ENCODE results near the gene GNAT2.

Gene GNAT2

DNA sequence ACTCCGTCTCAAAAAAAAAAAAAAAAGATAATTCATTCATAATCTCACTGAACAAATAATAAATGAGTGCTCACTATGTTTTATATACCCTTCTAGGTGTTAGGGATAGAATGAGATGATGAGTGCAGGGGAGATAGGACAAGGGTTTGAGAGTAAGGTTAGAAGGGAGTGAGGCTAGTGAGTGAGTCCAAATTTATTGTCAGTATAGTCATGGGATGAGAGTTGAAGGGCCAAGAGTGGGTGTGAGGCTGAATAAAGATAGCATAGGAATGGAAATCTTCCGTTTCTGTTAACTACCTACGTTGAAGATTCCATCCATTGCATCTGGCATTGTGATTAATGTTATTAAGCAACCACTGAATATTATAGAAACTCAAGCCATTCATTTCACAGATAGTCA is 54.2 kb downstream of the GNAT2 start:
- TF ChIP-seq, protein P1, sequence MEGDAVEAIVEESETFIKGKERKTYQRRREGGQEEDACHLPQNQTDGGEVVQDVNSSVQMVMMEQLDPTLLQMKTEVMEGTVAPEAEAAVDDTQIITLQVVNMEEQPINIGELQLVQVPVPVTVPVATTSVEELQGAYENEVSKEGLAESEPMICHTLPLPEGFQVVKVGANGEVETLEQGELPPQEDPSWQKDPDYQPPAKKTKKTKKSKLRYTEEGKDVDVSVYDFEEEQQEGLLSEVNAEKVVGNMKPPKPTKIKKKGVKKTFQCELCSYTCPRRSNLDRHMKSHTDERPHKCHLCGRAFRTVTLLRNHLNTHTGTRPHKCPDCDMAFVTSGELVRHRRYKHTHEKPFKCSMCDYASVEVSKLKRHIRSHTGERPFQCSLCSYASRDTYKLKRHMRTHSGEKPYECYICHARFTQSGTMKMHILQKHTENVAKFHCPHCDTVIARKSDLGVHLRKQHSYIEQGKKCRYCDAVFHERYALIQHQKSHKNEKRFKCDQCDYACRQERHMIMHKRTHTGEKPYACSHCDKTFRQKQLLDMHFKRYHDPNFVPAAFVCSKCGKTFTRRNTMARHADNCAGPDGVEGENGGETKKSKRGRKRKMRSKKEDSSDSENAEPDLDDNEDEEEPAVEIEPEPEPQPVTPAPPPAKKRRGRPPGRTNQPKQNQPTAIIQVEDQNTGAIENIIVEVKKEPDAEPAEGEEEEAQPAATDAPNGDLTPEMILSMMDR (IDR thresholded peaks at IDR 0.05; ENCODE audit: low read depth, low read length): no peak
- Histone ChIP-seq H3K27me3 (ENCODE audit: insufficient read depth, low read depth, severe bottlenecking) (no peaks in the 10 kb centered on the region), H3K36me3 (no peaks in the 10 kb centered on the region; the same call in 1 of the 2 replicates), H3K4me3 (ENCODE audit: low read depth, low read length) (no peak overlapping the region), H3K27ac (no peak overlapping the region), H3K9me3 (ENCODE audit: severe bottlenecking) (no peaks in the 10 kb centered on the region)
- no peak for DNase-seq

DNA sequence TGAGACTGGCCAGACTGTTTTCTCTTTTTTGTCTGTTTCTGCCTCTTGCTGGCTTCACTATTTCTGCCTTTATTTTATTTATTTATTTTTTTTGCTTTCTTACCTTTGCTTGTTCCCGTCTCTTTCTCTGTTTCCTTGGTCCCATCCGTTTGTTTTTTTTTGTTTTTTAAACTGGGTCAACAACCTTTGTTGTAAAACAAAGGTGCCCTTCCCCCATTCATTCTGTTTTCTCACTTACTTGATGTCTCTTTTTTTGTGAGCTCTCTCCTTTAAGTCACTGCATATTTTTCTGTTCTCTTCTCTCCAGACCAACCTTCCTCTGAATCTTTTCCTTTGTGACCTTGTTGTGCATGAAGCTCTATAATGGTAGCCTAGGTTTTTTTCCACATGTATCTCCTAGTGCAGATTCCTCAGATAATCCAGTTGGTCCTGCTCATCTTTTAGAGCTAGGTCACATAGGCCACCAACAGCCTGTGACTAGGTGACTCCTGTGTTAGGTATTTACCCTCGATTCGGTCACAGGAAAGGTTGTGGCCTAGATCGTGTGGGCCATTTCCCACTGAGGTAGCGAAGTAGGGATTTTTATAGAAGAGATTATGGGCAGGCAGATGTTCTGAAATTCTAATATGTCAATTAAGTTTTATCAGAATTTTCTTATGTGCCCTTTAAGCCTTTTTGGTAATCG is 55.1 kb downstream of the GNAT2 start:
- no peak for DNase-seq
- TF ChIP-seq, protein P1 (IDR thresholded peaks at IDR 0.05; ENCODE audit: low read depth, low read length): no peak
- Histone ChIP-seq H3K27me3 (ENCODE audit: insufficient read depth, low read depth, severe bottlenecking) (no peaks in the 10 kb centered on the region), H3K9me3 (ENCODE audit: severe bottlenecking) (no peaks in the 10 kb centered on the region), H3K27ac (no peak overlapping the region), H3K4me3 (ENCODE audit: low read depth, low read length) (no peak overlapping the region), H3K36me3 (no peaks in the 10 kb centered on the region; the same call in 1 of the 2 replicates)

DNA sequence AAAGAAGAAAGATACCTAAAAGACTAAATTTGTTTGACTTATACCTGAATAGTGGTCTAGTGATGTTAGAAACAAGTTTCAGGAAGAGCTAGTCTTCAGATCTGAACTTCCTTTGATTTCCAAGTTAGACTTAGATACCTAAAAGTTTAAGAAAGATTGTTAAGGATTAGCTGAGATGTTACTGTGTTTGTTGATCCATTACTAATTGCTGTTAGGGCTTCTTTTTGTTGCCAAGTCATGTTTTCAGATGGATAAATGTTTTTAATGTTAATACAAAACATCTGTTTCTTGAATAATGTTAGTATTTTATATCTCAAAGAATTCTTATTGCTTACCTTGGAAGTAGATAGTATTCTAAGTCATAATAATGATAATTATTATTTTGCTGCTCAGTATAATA is 59.4 kb downstream of the GNAT2 start:
- peaks cover 6% of the 10 kb centered on the region for H3K36me3 ChIP-seq
- H3K27ac ChIP-seq: no peak overlapping the region
- TF ChIP-seq, protein P1 (IDR thresholded peaks at IDR 0.05; ENCODE audit: low read depth, low read length): no peak
- DNase-seq: no peak
- H3K27me3 ChIP-seq (ENCODE audit: insufficient read depth, low read depth, severe bottlenecking): no peaks in the 10 kb centered on the region
- no peaks in the 10 kb centered on the region for H3K9me3 ChIP-seq (ENCODE audit: severe bottlenecking)
- no peak overlapping the region for H3K4me3 ChIP-seq (ENCODE audit: low read depth, low read length)

DNA sequence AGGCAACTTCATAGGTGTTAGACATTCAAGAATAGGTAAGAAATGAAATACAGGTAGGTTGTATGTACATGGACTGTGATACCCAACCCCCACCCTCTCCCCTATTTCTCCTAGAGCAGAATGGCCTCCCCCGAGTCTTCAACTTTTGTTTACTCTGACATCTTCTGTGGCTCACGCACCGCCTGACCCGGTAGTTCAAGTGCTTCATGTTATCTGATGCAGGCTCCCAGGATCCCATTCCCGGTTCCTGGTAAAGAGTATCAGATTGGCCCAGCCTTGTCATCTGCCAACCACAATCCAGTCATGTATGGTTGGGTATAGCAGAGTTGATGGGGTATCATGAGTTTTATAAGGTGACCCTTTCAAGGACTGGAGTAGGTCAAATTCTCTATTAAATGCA is 61.9 kb downstream of the GNAT2 start:
- Histone ChIP-seq H3K4me3 (ENCODE audit: low read depth, low read length) (no peak overlapping the region), H3K27me3 (ENCODE audit: insufficient read depth, low read depth, severe bottlenecking) (no peaks in the 10 kb centered on the region), H3K36me3 (peaks cover 6% of the 10 kb centered on the region), H3K27ac (no peak overlapping the region), H3K9me3 (ENCODE audit: severe bottlenecking) (no peaks in the 10 kb centered on the region)
- TF ChIP-seq, protein P1 (IDR thresholded peaks at IDR 0.05; ENCODE audit: low read depth, low read length): no peak
- DNase-seq: no peak

DNA sequence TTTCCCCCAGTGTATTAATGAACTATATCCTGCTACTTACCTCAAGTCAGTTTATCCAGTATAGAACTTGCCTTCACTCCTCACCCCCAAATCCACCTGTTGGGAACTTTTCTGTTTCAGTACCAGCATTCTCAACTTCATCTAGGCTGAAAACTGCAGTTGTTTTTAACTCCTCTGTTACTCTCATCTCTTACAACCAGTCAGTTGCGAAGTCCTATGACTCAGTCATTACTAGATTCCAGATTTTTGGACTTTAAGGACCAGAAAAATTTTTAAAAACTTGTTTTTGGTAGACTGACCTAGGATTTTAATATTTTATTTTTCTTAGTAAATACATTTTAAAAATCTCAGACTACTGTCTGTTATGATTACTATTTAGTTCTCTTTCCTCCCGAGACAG is 62.9 kb downstream of the GNAT2 start:
- H3K9me3 ChIP-seq (ENCODE audit: severe bottlenecking): no peaks in the 10 kb centered on the region
- TF ChIP-seq, protein P1 (IDR thresholded peaks at IDR 0.05; ENCODE audit: low read depth, low read length): no peak

More for the DNA sequence above, 62.9 kb downstream of the GNAT2 start:
- Histone ChIP-seq H3K36me3 (peaks cover 6% of the 10 kb centered on the region), H3K27ac (no peak overlapping the region), H3K27me3 (ENCODE audit: insufficient read depth, low read depth, severe bottlenecking) (no peaks in the 10 kb centered on the region), H3K4me3 (ENCODE audit: low read depth, low read length) (no peak overlapping the region)
- DNase-seq: no peak

Data from WERI-Rb-1 (cell line).